Gastrocnemius medialis (tissue), 4 donors: ENCODE measurements around the gene PIK3IP1. TPM values are rescaled to one million over a fixed set of nuclear protein-coding genes. Genes with fewer than 3 reads are reported as not detected.
A peak's percentile ranks its signal among the peaks of the same experiment; 100 is the strongest.
"Not testable (repeated sequence)": the region's sequence is repeated elsewhere in the genome, so short reads cannot be mapped to it uniquely, and the experiment has no call there.

Source experiments
- ATAC-seq, 2 donors: fragments of 150-250 bp; one replicate each; pipeline ENCODE4 v1.9.1; 2016
- DNase-seq, 2 donors: peaks; one replicate each; pipeline ENCODE4 v3.0.0-alpha.2; 2019
- H3K27ac ChIP-seq, 4 donors: fragments of 200-600 bp; sonication (generic); 1 replicate in 1 of 4; 2 replicates in 3 of 4; pipeline ENCODE4 v1.5.1; 2016 to 2018; ENCODE audit warnings: mild to moderate bottlenecking in 2 of 4, moderate library complexity in 1 of 4
- H3K27me3 ChIP-seq, 3 donors: fragments of 200-600 bp; sonication (generic) in 2 of 3; 1 replicate in 1 of 3; 2 replicates in 2 of 3; pipeline versions ENCODE4 v1.5.1 to v1.6.0; 2016 to 2019; ENCODE audit warnings: mild to moderate bottlenecking in 1 of 3, moderate library complexity in 1 of 3
- H3K36me3 ChIP-seq, 2 donors: fragments of 200-600 bp; sonication (generic) in 1 of 2; one replicate each; pipeline ENCODE4 v1.5.1; 2017 to 2018
- H3K4me1 ChIP-seq, 2 donors: fragments of 200-600 bp; sonication (generic) in 1 of 2; one replicate each; pipeline ENCODE4 v1.5.1; 2016 to 2017; ENCODE audit warnings: mild to moderate bottlenecking in 2 of 2
- H3K4me3 ChIP-seq, 4 donors: fragments of 200-600 bp; sonication (generic) in 3 of 4; 1 replicate in 1 of 4; 2 replicates in 3 of 4; pipeline ENCODE4 v1.5.1; 2016 to 2019; ENCODE audit warnings: mild to moderate bottlenecking in 2 of 4
- H3K9me3 ChIP-seq, 3 donors: fragments of 200-600 bp; sonication (generic) in 2 of 3; 1 replicate in 1 of 3; 2 replicates in 2 of 3; pipeline ENCODE4 v1.5.1; 2016 to 2019
- CTCF ChIP-seq, 5 experiments: fragments of 450-650 bp in 3 of 5; fragments of 200-600 bp in 2 of 5; sonication (generic) in 2 of 5; IDR thresholded peaks in 4 of 5; conservative IDR thresholded peaks in 1 of 5; 1 replicate in 4 of 5; 2 replicates in 1 of 5; pipeline ENCODE4 v1.5.1; 2016 to 2019; ENCODE audit warnings: antibody characterized with exemption in 5 of 5, mild to moderate bottlenecking in 3 of 5, moderate library complexity in 3 of 5
- POLR2A ChIP-seq, 2 donors: fragments of 450-650 bp; IDR thresholded peaks; one replicate each; pipeline ENCODE4 v1.6.1; 2017; ENCODE audit warnings: antibody characterized with exemption in 2 of 2, mild to moderate bottlenecking in 2 of 2, moderate library complexity in 2 of 2
- in situ Hi-C, 4 donors: fragments of 200-750 bp; cut with MboI; loops; one replicate each; pipeline versions ENCODE4 v1.15.0 to v1.8.0; 2017; ENCODE audit warnings: low sequenced_read_pairs in 4 of 4
- intact Hi-C: fragments of 100-400 bp; cut with DNase I; formaldehyde crosslinking; loops from one replicate; pipeline ENCODE4 v1.15.1; 2023; ENCODE audit warnings: low total_unique reads
- total RNA-seq, 4 donors: library from RNA; depleted of rRNA; stranded (reverse); fragments of >200 nt; gene quantifications; one replicate each; pipeline versions ENCODE4 v1.1.0 to v1.2.3, GENCODE V29; 2016

PIK3IP1 gene
- total RNA-seq, 4 donors from 2014 or later, result 11.2 to 28.3 (median 14.5) TPM

GRCh38 chr22:31247726-31248125, 44.6 kb downstream of the PIK3IP1 start:
- Histone ChIP-seq H3K27ac (no peak overlapping the region), H3K4me3 (peak overlapping the region in 1 of 4 donors; percentile 55), H3K36me3 (no peaks in the 10 kb centered on the region), H3K9me3 (no peaks in the 10 kb centered on the region), H3K27me3 (no peaks in the 10 kb centered on the region), H3K4me1 (peaks cover 35 to 41% of the 10 kb centered on the region in 2 donors)
- DNase-seq (no peak), ATAC-seq (no peak)
- intact Hi-C loops (no loop called here), in situ Hi-C loops (no loop called here)
- no peak for TF ChIP-seq POLR2A (IDR thresholded peaks at IDR 0.05)
- no peak for TF ChIP-seq CTCF (IDR thresholded peaks at IDR 0.05 in 4 of 5, conservative IDR thresholded peaks at IDR 0.05 in 1 of 5)

- ATAC-seq, result no peak
- Histone ChIP-seq H3K4me3 (no peak overlapping the region), H3K27ac (no peak overlapping the region), H3K27me3 (no peaks in the 10 kb centered on the region), H3K4me1 (peaks cover 35 to 42% of the 10 kb centered on the region in 2 donors), H3K36me3 (no peaks in the 10 kb centered on the region), H3K9me3 (no peaks in the 10 kb centered on the region)
- in situ Hi-C loops (no loop called here), intact Hi-C loops (no loop called here)
- DNase-seq, result no peak
- no peak for TF ChIP-seq POLR2A (IDR thresholded peaks at IDR 0.05)
- no peak for TF ChIP-seq CTCF (IDR thresholded peaks at IDR 0.05 in 4 of 5, conservative IDR thresholded peaks at IDR 0.05 in 1 of 5)
Observed at GRCh38 chr22:31246687-31247086, 45.6 kb downstream of the PIK3IP1 start.

GRCh38 chr22:31245998-31246397, 46.3 kb downstream of the PIK3IP1 start:
- peaks cover 35 to 42% of the 10 kb centered on the region in 2 donors for H3K4me1 ChIP-seq
- H3K27ac ChIP-seq, H3K36me3 ChIP-seq, DNase-seq, H3K9me3 ChIP-seq, H3K27me3 ChIP-seq, in situ Hi-C loops, ATAC-seq, H3K4me3 ChIP-seq, intact Hi-C loops: not testable (repeated sequence)

- TF ChIP-seq POLR2A (IDR thresholded peaks at IDR 0.05), result no peak
- no peak for TF ChIP-seq CTCF (IDR thresholded peaks at IDR 0.05 in 4 of 5, conservative IDR thresholded peaks at IDR 0.05 in 1 of 5)
- H3K36me3 ChIP-seq, result no peaks in the 10 kb centered on the region
- H3K9me3 ChIP-seq, result no peaks in the 10 kb centered on the region
- DNase-seq (no peak), ATAC-seq (no peak)
- in situ Hi-C loops (no loop called here), intact Hi-C loops (no loop called here)
- H3K4me3 ChIP-seq, result no peak overlapping the region
- H3K27ac ChIP-seq, result peak overlapping the region in 1 of 4 donors; percentile 68
- H3K27me3 ChIP-seq, result no peaks in the 10 kb centered on the region
- peaks cover 35 to 41% of the 10 kb centered on the region in 2 donors for H3K4me1 ChIP-seq
Observed at GRCh38 chr22:31244943-31245451, 47.3 kb downstream of the PIK3IP1 start.

- H3K4me1 ChIP-seq, result peaks cover 34% of the 10 kb centered on the region in 2 donors
- H3K4me3 ChIP-seq, result no peak overlapping the region
- H3K36me3 ChIP-seq, result no peaks in the 10 kb centered on the region
- H3K9me3 ChIP-seq, result no peaks in the 10 kb centered on the region
- no peak for TF ChIP-seq CTCF (IDR thresholded peaks at IDR 0.05 in 4 of 5, conservative IDR thresholded peaks at IDR 0.05 in 1 of 5)
- no peak for TF ChIP-seq POLR2A (IDR thresholded peaks at IDR 0.05)
- in situ Hi-C loops, result no loop called here
- ATAC-seq (peak; percentile 70 to 80), DNase-seq (peak; percentile 56 to 81)
- intact Hi-C loops, result no loop called here
- peak overlapping the region; percentile 68 to 81 (median 77) for H3K27ac ChIP-seq
- no peaks in the 10 kb centered on the region for H3K27me3 ChIP-seq
Observed at GRCh38 chr22:31244046-31244942, 48.0 kb downstream of the PIK3IP1 start.
